IPS-11a (cell line): ENCODE results near the gene MECR.
A peak's percentile ranks its signal among the peaks of the same experiment; 100 is the strongest.

ENCODE experiments used
- H3K4me3 ChIP-seq: one replicate; pipeline ENCODE4 v1.5.1; 2013; ENCODE audit warnings: low read depth, low read length, control low read depth

The MECR gene

GRCh38 chr1:29230553-29231378 lies at the start of gene MECR:
Gene MECR, minus strand, starts transcription at chr1:29230934. Its CDS starts 28 bp downstream, at chr1:29230906.
- H3K4me3 ChIP-seq, result peak within 1 kb of the TSS; percentile 90

GRCh38 chr1:29279951-29280391 lies 49.2 kb upstream of the MECR start:
- H3K4me3 ChIP-seq, result no peak overlapping the region

GRCh38 chr1:29279406-29279805 lies 48.7 kb upstream of the MECR start:
- no peak overlapping the region for H3K4me3 ChIP-seq

- no peak overlapping the region for H3K4me3 ChIP-seq
Observed at GRCh38 chr1:29278124-29278523, 47.4 kb upstream of the MECR start.

GRCh38 chr1:29275435-29275834 lies 44.7 kb upstream of the MECR start:
- H3K4me3 ChIP-seq, result no peak overlapping the region

GRCh38 chr1:29272147-29272907 lies 41.6 kb upstream of the MECR start:
- H3K4me3 ChIP-seq, result no peak overlapping the region

- H3K4me3 ChIP-seq, result no peak overlapping the region
Observed at GRCh38 chr1:29271724-29272123, 41.0 kb upstream of the MECR start.

GRCh38 chr1:29270929-29271521 lies 40.3 kb upstream of the MECR start:
- no peak overlapping the region for H3K4me3 ChIP-seq

- H3K4me3 ChIP-seq, result no peak overlapping the region
Observed at GRCh38 chr1:29269382-29269781, 38.6 kb upstream of the MECR start.

GRCh38 chr1:29267321-29268070 lies 36.8 kb upstream of the MECR start:
- no peak overlapping the region for H3K4me3 ChIP-seq

GRCh38 chr1:29266912-29267311 lies 36.2 kb upstream of the MECR start:
- H3K4me3 ChIP-seq, result no peak overlapping the region

- H3K4me3 ChIP-seq, result no peak overlapping the region
Observed at GRCh38 chr1:29264773-29265389, 34.1 kb upstream of the MECR start.

GRCh38 chr1:29260531-29260930 lies 29.8 kb upstream of the MECR start:
- no peak overlapping the region for H3K4me3 ChIP-seq

- H3K4me3 ChIP-seq, result peak overlapping the region; percentile 46
Observed at GRCh38 chr1:29259802-29260441, 29.2 kb upstream of the MECR start.

GRCh38 chr1:29258976-29259801 lies 28.5 kb upstream of the MECR start:
- peak overlapping the region; percentile 46 for H3K4me3 ChIP-seq

GRCh38 chr1:29258189-29258975 lies 27.6 kb upstream of the MECR start:
- H3K4me3 ChIP-seq, result no peak overlapping the region

GRCh38 chr1:29256979-29257804 lies 26.5 kb upstream of the MECR start:
- no peak overlapping the region for H3K4me3 ChIP-seq

- H3K4me3 ChIP-seq, result no peak overlapping the region
Observed at GRCh38 chr1:29256394-29256793, 25.7 kb upstream of the MECR start.
